Tibial nerve (tissue), 4 donors: ENCODE measurements around the gene TCF25. TPM values are rescaled to one million over a fixed set of nuclear protein-coding genes. Genes with fewer than 3 reads are reported as not detected.
A peak's percentile ranks its signal among the peaks of the same experiment; 100 is the strongest.

Experiments used
- DNase-seq, 2 donors: peaks; one replicate each; pipeline ENCODE4 v3.0.0-alpha.2; 2019; ENCODE audit warnings: low spot score in 2 of 2
- H3K27ac ChIP-seq, 4 donors: fragments of 200-600 bp; sonication (generic) in 3 of 4; one replicate each; pipeline ENCODE4 v1.5.1; 2017 to 2019; ENCODE audit warnings: mild to moderate bottlenecking in 1 of 4
- H3K27me3 ChIP-seq, 2 donors: fragments of 200-600 bp; sonication (generic) in 1 of 2; one replicate each; pipeline versions ENCODE4 v1.5.1 to v1.6.0; 2017 to 2019
- H3K36me3 ChIP-seq, 3 donors: fragments of 200-600 bp; sonication (generic); one replicate each; pipeline ENCODE4 v1.5.1; 2018 to 2019
- H3K4me1 ChIP-seq, 4 donors: fragments of 200-600 bp; sonication (generic) in 3 of 4; one replicate each; pipeline ENCODE4 v1.5.1; 2017 to 2019
- H3K4me3 ChIP-seq, 4 donors: fragments of 200-600 bp; sonication (generic) in 3 of 4; one replicate each; pipeline ENCODE4 v1.5.1; 2017 to 2019; ENCODE audit warnings: mild to moderate bottlenecking in 1 of 4, moderate library complexity in 1 of 4
- H3K9me3 ChIP-seq, 4 donors: fragments of 200-600 bp; sonication (generic) in 3 of 4; one replicate each; pipeline ENCODE4 v1.5.1; 2017 to 2019
- CTCF ChIP-seq, 5 experiments: fragments of 200-600 bp in 3 of 5; fragments of 450-650 bp in 2 of 5; sonication (generic) in 3 of 5; IDR thresholded peaks; one replicate each; pipeline ENCODE4 v1.5.1; 2016 to 2019; ENCODE audit warnings: antibody characterized with exemption in 5 of 5, mild to moderate bottlenecking in 3 of 5, moderate library complexity in 2 of 5
- EP300 ChIP-seq, 2 donors: sonication (generic); formaldehyde crosslinking; IDR thresholded peaks; one replicate each; pipeline ENCODE4 v1.6.1; 2017; ENCODE audit warnings: antibody characterized with exemption in 2 of 2, mild to moderate bottlenecking in 1 of 2
- POLR2A ChIP-seq, 2 donors: fragments of 450-650 bp; IDR thresholded peaks; one replicate each; pipeline ENCODE4 v1.6.1; 2017; ENCODE audit warnings: antibody characterized with exemption in 2 of 2, mild to moderate bottlenecking in 2 of 2, moderate library complexity in 2 of 2
- WGBS, 2 donors: methylation state at CpG; one replicate each; pipeline ENCODE4 v1.1.5; 2018; 5-methylcytosine and 5-hydroxymethylcytosine counted together
- total RNA-seq, 4 donors: library from RNA; depleted of rRNA; stranded (reverse); fragments of >200 nt; gene quantifications; one replicate each; pipeline ENCODE4 v1.1.0, GENCODE V29; 2016

Gene TCF25
- total RNA-seq, 4 donors from 2014 or later = 181 to 350 (median 290) TPM

GRCh38 chr16:89900885-89901284 is 27.5 kb downstream of the TCF25 start:
- Histone ChIP-seq H3K27ac (no peak overlapping the region), H3K4me1 (no peaks in the 10 kb centered on the region), H3K9me3 (no peaks in the 10 kb centered on the region), H3K27me3 (no peaks in the 10 kb centered on the region), H3K4me3 (no peak overlapping the region), H3K36me3 (peaks cover 5 to 89% (median 20%) of the 10 kb centered on the region in 3 donors)
- TF ChIP-seq EP300 (IDR thresholded peaks at IDR 0.05) (no peak), POLR2A (IDR thresholded peaks at IDR 0.05) (no peak), CTCF (IDR thresholded peaks at IDR 0.05) (no peak)
- DNase-seq = no peak
- WGBS, 2 donors = 87 to 90% methylated on average over 12 to 17 of the region's 17 CpGs

GRCh38 chr16:89902980-89903379 is 29.6 kb downstream of the TCF25 start:
- WGBS, 2 donors = 58 to 83% methylated on average over 10 to 11 of the region's 11 CpGs

GRCh38 chr16:89903908-89904515 is 30.6 kb downstream of the TCF25 start:
- Histone ChIP-seq H3K4me3 (no peak overlapping the region), H3K27me3 (no peaks in the 10 kb centered on the region), H3K27ac (no peak overlapping the region), H3K4me1 (no peaks in the 10 kb centered on the region), H3K9me3 (no peaks in the 10 kb centered on the region), H3K36me3 (peaks cover 3 to 89% (median 23%) of the 10 kb centered on the region in 3 donors)
- TF ChIP-seq POLR2A (IDR thresholded peaks at IDR 0.05) = no peak
- no peak for TF ChIP-seq EP300 (IDR thresholded peaks at IDR 0.05)
- TF ChIP-seq CTCF (IDR thresholded peaks at IDR 0.05) = no peak
- WGBS, 2 donors = 87% methylated on average over 18 to 19 of the region's 19 CpGs
- DNase-seq = no peak

More at GRCh38 chr16:89902980-89903379, 29.6 kb downstream of the TCF25 start:
- peak overlapping the region in 1 of 4 donors; percentile 18 for H3K27ac ChIP-seq
- no peaks in the 10 kb centered on the region for H3K27me3 ChIP-seq
- no peak for DNase-seq
- no peaks in the 10 kb centered on the region for H3K9me3 ChIP-seq
- peaks cover 5 to 89% (median 29%) of the 10 kb centered on the region in 3 donors for H3K36me3 ChIP-seq
- TF ChIP-seq EP300 (IDR thresholded peaks at IDR 0.05) = no peak
- no peak for TF ChIP-seq POLR2A (IDR thresholded peaks at IDR 0.05)
- no peak for TF ChIP-seq CTCF (IDR thresholded peaks at IDR 0.05)
- no peak overlapping the region for H3K4me3 ChIP-seq
- no peaks in the 10 kb centered on the region for H3K4me1 ChIP-seq

- no peak for TF ChIP-seq POLR2A (IDR thresholded peaks at IDR 0.05)
- no peak for TF ChIP-seq EP300 (IDR thresholded peaks at IDR 0.05)
- no peak for TF ChIP-seq CTCF (IDR thresholded peaks at IDR 0.05)
- Histone ChIP-seq H3K27me3 (no peaks in the 10 kb centered on the region), H3K36me3 (peaks cover 3 to 87% (median 19%) of the 10 kb centered on the region in 3 donors), H3K27ac (no peak overlapping the region), H3K9me3 (no peaks in the 10 kb centered on the region), H3K4me1 (peaks cover 0 to 4% (median 0%) of the 10 kb centered on the region in 4 donors), H3K4me3 (no peak overlapping the region)
- DNase-seq = no peak
- 83% methylated on average over 28 of the region's 31 CpGs for WGBS, 2 donors
Measured at GRCh38 chr16:89904606-89905510, 31.5 kb downstream of the TCF25 start.
